Astrocyte (in vitro differentiated cells and primary cell): ENCODE measurements around the gene KRTAP4-8. TPM values are rescaled to one million over a fixed set of nuclear protein-coding genes. Genes with fewer than 3 reads are reported as not detected.
"Not testable (repeated sequence)": the region's sequence is repeated elsewhere in the genome, so short reads cannot be mapped to it uniquely, and the experiment has no call there.

Experiments used
- DNase-seq: peaks from one replicate; pipeline ENCODE4 v3.0.0-alpha.2; 2010; ENCODE audit warnings: low read depth
- FAIRE-seq: peaks from 2 replicates; lab custom pipeline; 2011; peaks lifted over from hg19 to GRCh38; lab: Jason Lieb, UNC
- H2AFZ ChIP-seq: 2 replicates; pipeline ENCODE4 v1.6.0; 2012; ENCODE audit warnings: low read depth, low read length, inconsistent platforms
- H3K27ac ChIP-seq: 2 replicates; pipeline ENCODE4 v1.5.1; 2011; ENCODE audit warnings: low read depth, low read length, inconsistent platforms
- H3K27me3 ChIP-seq: 2 replicates; pipeline ENCODE4 v1.6.0; 2011; ENCODE audit warnings: low read length, inconsistent platforms; ENCODE audit not compliant: insufficient read depth
- H3K36me3 ChIP-seq: 2 replicates; pipeline ENCODE4 v1.5.1; 2011; ENCODE audit warnings: low read length, inconsistent platforms; ENCODE audit not compliant: insufficient read depth
- H3K4me1 ChIP-seq: 2 replicates; pipeline ENCODE4 v1.5.1; 2011; ENCODE audit warnings: low read length, inconsistent platforms; ENCODE audit not compliant: insufficient read depth
- H3K4me2 ChIP-seq: 2 replicates; pipeline ENCODE4 v1.6.0; 2012; ENCODE audit warnings: low read length, inconsistent platforms
- H3K4me3 ChIP-seq: 2 replicates; pipeline ENCODE4 v1.5.1; 2011; ENCODE audit warnings: low read depth, mild to moderate bottlenecking, low read length, inconsistent platforms; ENCODE audit not compliant: insufficient read depth
- H3K79me2 ChIP-seq: 2 replicates; pipeline ENCODE4 v1.6.0; 2012; ENCODE audit warnings: mild to moderate bottlenecking, low read length, inconsistent platforms; ENCODE audit not compliant: insufficient read depth
- H3K9ac ChIP-seq: 2 replicates; pipeline ENCODE4 v1.6.0; 2012; ENCODE audit warnings: mild to moderate bottlenecking, low read length, inconsistent platforms
- H3K9me3 ChIP-seq: 2 replicates; pipeline ENCODE4 v1.5.1; 2012; ENCODE audit warnings: low read depth, mild to moderate bottlenecking, low read length, inconsistent platforms; ENCODE audit not compliant: insufficient read depth
- H4K20me1 ChIP-seq: 2 replicates; pipeline ENCODE4 v1.6.0; 2012; ENCODE audit warnings: low read length, inconsistent platforms; ENCODE audit not compliant: insufficient read depth
- H3K27ac Mint-ChIP-seq: one replicate; pipeline ENCODE4 v1.8.0; 2021; ENCODE audit warnings: mild to moderate bottlenecking, mixed read lengths; ENCODE audit not compliant: unreplicated experiment
- H3K27me3 Mint-ChIP-seq: one replicate; pipeline ENCODE4 v1.8.0; 2021; ENCODE audit warnings: low read depth, mixed read lengths; ENCODE audit not compliant: unreplicated experiment
- H3K36me3 Mint-ChIP-seq: one replicate; pipeline ENCODE4 v1.8.0; 2021; ENCODE audit warnings: low read depth, mixed read lengths; ENCODE audit not compliant: unreplicated experiment
- H3K4me1 Mint-ChIP-seq: one replicate; pipeline ENCODE4 v1.8.0; 2021; ENCODE audit warnings: low read depth, mixed read lengths; ENCODE audit not compliant: unreplicated experiment
- H3K4me3 Mint-ChIP-seq: one replicate; pipeline ENCODE4 v1.8.0; 2021; ENCODE audit warnings: mild to moderate bottlenecking, moderate library complexity, mixed read lengths; ENCODE audit not compliant: unreplicated experiment
- H3K9me3 Mint-ChIP-seq: one replicate; pipeline ENCODE4 v1.8.0; 2021; ENCODE audit warnings: mild to moderate bottlenecking, mixed read lengths; ENCODE audit not compliant: unreplicated experiment
- CTCF ChIP-seq: IDR thresholded peaks from 2 replicates; pipeline ENCODE4 v1.5.1; 2011; ENCODE audit warnings: low read depth, mild to moderate bottlenecking, inconsistent platforms, low read length, moderate library complexity; ENCODE audit not compliant: insufficient read depth
- EZH2 ChIP-seq: IDR thresholded peaks from 2 replicates; pipeline ENCODE4 v1.6.1; 2012; ENCODE audit warnings: mild to moderate bottlenecking, low read length, inconsistent platforms; ENCODE audit not compliant: insufficient read depth
- total RNA-seq: library from RNA; stranded (reverse); gene quantifications from 2 replicates; pipeline ENCODE4 v1.2.1, GENCODE V29; 2021

KRTAP4-8 gene
- total RNA-seq, 1 donor from 2014 or later: not detected

- DNase-seq (peak; percentile 29), FAIRE-seq (peak; percentile 59)
- Histone ChIP-seq H2AFZ (no peak overlapping the region), H3K9me3 (no peaks in the 10 kb centered on the region), H3K4me3 (no peak overlapping the region), H3K79me2 (no peaks in the 10 kb centered on the region), H3K4me2 (peak overlapping the region; percentile 41), H4K20me1 (no peaks in the 10 kb centered on the region), H3K36me3 (no peaks in the 10 kb centered on the region), H3K9ac (no peak overlapping the region), H3K27me3 (no peaks in the 10 kb centered on the region), H3K4me1 (peaks cover 3% of the 10 kb centered on the region), H3K27ac (no peak overlapping the region)
- TF ChIP-seq CTCF (no peak), EZH2 (no peak)
- peaks cover 2% of the 10 kb centered on the region for H3K9me3 Mint-ChIP-seq
- H3K36me3 Mint-ChIP-seq: no peaks in the 10 kb centered on the region
- no peaks in the 10 kb centered on the region for H3K27me3 Mint-ChIP-seq
- no peak overlapping the region for H3K4me3 Mint-ChIP-seq
- H3K27ac Mint-ChIP-seq: peak overlapping the region; percentile 48
- peaks cover 22% of the 10 kb centered on the region for H3K4me1 Mint-ChIP-seq
Observed at GRCh38 chr17:41098481-41098880, 539 bp upstream of the KRTAP4-8 start.

GRCh38 chr17:41096055-41096454, 1.9 kb downstream of the KRTAP4-8 start:
- Histone ChIP-seq H3K9me3 (no peaks in the 10 kb centered on the region), H3K4me2 (no peak overlapping the region), H3K9ac (no peak overlapping the region), H3K4me3 (no peak overlapping the region), H3K79me2 (no peaks in the 10 kb centered on the region), H3K36me3 (no peaks in the 10 kb centered on the region), H3K4me1 (peaks cover 3% of the 10 kb centered on the region), H2AFZ (no peak overlapping the region), H4K20me1 (no peaks in the 10 kb centered on the region), H3K27ac (no peak overlapping the region), H3K27me3 (no peaks in the 10 kb centered on the region)
- Mint-ChIP-seq H3K27ac (no peak overlapping the region), H3K36me3 (no peaks in the 10 kb centered on the region), H3K27me3 (no peaks in the 10 kb centered on the region), H3K9me3 (peaks cover 2% of the 10 kb centered on the region), H3K4me1 (peaks cover 17% of the 10 kb centered on the region), H3K4me3 (no peak overlapping the region)
- no peak for TF ChIP-seq EZH2
- no peak for TF ChIP-seq CTCF
- DNase-seq: no peak
- no peak for FAIRE-seq

GRCh38 chr17:41088760-41089352, 9.1 kb downstream of the KRTAP4-8 start:
- not testable (repeated sequence) for H3K36me3 Mint-ChIP-seq, H3K4me3 Mint-ChIP-seq, H2AFZ ChIP-seq, H3K27me3 Mint-ChIP-seq, DNase-seq, FAIRE-seq, H3K79me2 ChIP-seq, H3K4me1 Mint-ChIP-seq, H3K27me3 ChIP-seq, H3K4me1 ChIP-seq, H3K27ac Mint-ChIP-seq, H3K4me2 ChIP-seq, H3K36me3 ChIP-seq, H4K20me1 ChIP-seq, H3K9me3 Mint-ChIP-seq, H3K27ac ChIP-seq, H3K9me3 ChIP-seq, H3K4me3 ChIP-seq, H3K9ac ChIP-seq

GRCh38 chr17:41084100-41084856, 13.7 kb downstream of the KRTAP4-8 start, which contains the start of gene KRTAP4-7:
Gene KRTAP4-7, plus strand, starts transcription at chr17:41084150. Its CDS starts 57 bp downstream, at chr17:41084207.
- not testable (repeated sequence) for H2AFZ ChIP-seq, H4K20me1 ChIP-seq, H3K9me3 Mint-ChIP-seq, H3K4me1 ChIP-seq, DNase-seq, H3K4me3 ChIP-seq, H3K36me3 ChIP-seq, H3K27me3 ChIP-seq, H3K9me3 ChIP-seq, H3K27me3 Mint-ChIP-seq, H3K36me3 Mint-ChIP-seq, H3K9ac ChIP-seq, H3K79me2 ChIP-seq, H3K4me3 Mint-ChIP-seq
- Histone ChIP-seq H3K27ac (peak within 1 kb of the TSS; percentile 22), H3K4me2 (peak within 1 kb of the TSS; percentile 23)
- FAIRE-seq: peak; percentile 5
- peaks cover 19% of the 10 kb centered on the region for H3K4me1 Mint-ChIP-seq
- H3K27ac Mint-ChIP-seq: peak within 1 kb of the TSS; percentile 10
